GM12878 (cell line): ENCODE results near the gene IDH3G. TPM values are rescaled to one million over a fixed set of nuclear protein-coding genes. Genes with fewer than 3 reads are reported as not detected.

Source experiments
- ATAC-seq: fragments of 200-7000 bp; cut with Tn5 transposase; 3 replicates; pipeline ENCODE4 v1.9.1; 2020; ENCODE audit warnings: mild to moderate bottlenecking, moderate library complexity
- BruUV-seq: library from RNA; stranded (reverse); fragments of 400-500 nt; replicated peaks from 2 replicates; lab custom pipeline; 2021; lab: Mats Ljungman, UMichigan
- CTCF ChIA-PET: fragments of 300-600 bp; sonication (Branson Sonifier 250); formaldehyde crosslinking; extraction: SDS; loops from one replicate; lab custom pipeline; 2021; ENCODE audit warnings: inconsistent platforms; lab: Yijun Ruan, JAX
- POLR2A ChIA-PET: fragments of 350-600 bp; formaldehyde crosslinking; extraction: SDS; loops from one replicate; lab custom pipeline; 2021; ENCODE audit warnings: inconsistent platforms; lab: Charles Lee
- RAD21 ChIA-PET: fragments of 300-600 bp; sonication (Branson Sonifier 250); formaldehyde crosslinking; loops from one replicate; lab custom pipeline; 2023; ENCODE audit warnings: antibody characterized with exemption; ENCODE audit not compliant: unreplicated experiment; lab: Charles Lee
- SMC1A ChIA-PET: fragments of 300-600 bp; sonication (Branson Sonifier 250); formaldehyde crosslinking; loops from one replicate; lab custom pipeline; 2023; ENCODE audit not compliant: unreplicated experiment, uncharacterized antibody; lab: Charles Lee
- DNase-seq: peaks from one replicate; pipeline ENCODE4 v3.0.0-alpha.2; 2011; ENCODE audit warnings: low read depth, low spot score
- FAIRE-seq: peaks from 3 replicates; lab custom pipeline; 2011; peaks lifted over from hg19 to GRCh38; lab: Jason Lieb, UNC
- H2AFZ ChIP-seq: 2 replicates; pipeline ENCODE4 v1.6.0; 2011; ENCODE audit warnings: low read depth, low read length, control low read depth; ENCODE audit not compliant: control insufficient read depth
- H3K27ac ChIP-seq: 2 replicates; pipeline ENCODE4 v1.5.1; 2011; ENCODE audit warnings: control low read depth; ENCODE audit not compliant: control insufficient read depth, insufficient read depth
- H3K27me3 ChIP-seq, 2 experiments: replicated peaks in 1 of 2; 2 replicates each; pipeline versions ENCODE4 v1.6.0 to v1.6.1; 2011; ENCODE audit warnings: low read length in 1 of 2; ENCODE audit not compliant: control insufficient read depth in 2 of 2, insufficient read depth in 2 of 2
- H3K36me3 ChIP-seq, 2 experiments: 2 replicates each; pipeline ENCODE4 v1.5.1; 2011; ENCODE audit warnings: low read length in 1 of 2; ENCODE audit not compliant: control insufficient read depth in 2 of 2, insufficient read depth in 2 of 2
- H3K4me1 ChIP-seq: 2 replicates; pipeline ENCODE4 v1.6.1; 2011; ENCODE audit warnings: mild to moderate bottlenecking, low read length, moderate library complexity, mixed read lengths; ENCODE audit not compliant: control insufficient read depth, insufficient read depth
- H3K4me2 ChIP-seq: 2 replicates; pipeline ENCODE4 v1.6.0; 2011; ENCODE audit warnings: control low read depth; ENCODE audit not compliant: control insufficient read depth, insufficient read depth
- H3K4me3 ChIP-seq: fragments of 200-600 bp; sonication (generic); 2 replicates; pipeline ENCODE4 v1.5.1; 2016
- H3K79me2 ChIP-seq: 2 replicates; pipeline ENCODE4 v1.6.0; 2011; ENCODE audit warnings: low read length; ENCODE audit not compliant: control insufficient read depth, insufficient read depth
- H3K9ac ChIP-seq: 2 replicates; pipeline ENCODE4 v1.8.0; 2011; ENCODE audit warnings: low read length, control low read depth, mixed read lengths; ENCODE audit not compliant: control insufficient read depth, insufficient read depth
- H3K9me3 ChIP-seq: replicated peaks from 3 replicates; pipeline ENCODE4 v1.5.1; 2011; ENCODE audit warnings: mild to moderate bottlenecking, low read length; ENCODE audit not compliant: control insufficient read depth, insufficient read depth
- H4K20me1 ChIP-seq: 2 replicates; pipeline ENCODE4 v1.6.0; 2011; ENCODE audit not compliant: control insufficient read depth, insufficient read depth
- BMI1 ChIP-seq: fragments of 450-650 bp; IDR thresholded peaks from 2 replicates; pipeline ENCODE4 v1.6.1; 2016; ENCODE audit warnings: mild to moderate bottlenecking, moderate library complexity, borderline replicate concordance
- FOS ChIP-seq: IDR thresholded peaks from 3 replicates; pipeline ENCODE4 v1.6.1; 2011; ENCODE audit warnings: borderline replicate concordance; ENCODE audit not compliant: insufficient read length; ENCODE audit errors: extremely low read depth
- MEF2A ChIP-seq: IDR thresholded peaks from 2 replicates; pipeline ENCODE4 v1.6.1; 2011; ENCODE audit warnings: low read depth, mild to moderate bottlenecking, low read length, moderate library complexity; ENCODE audit not compliant: insufficient read depth
- RCOR1 ChIP-seq: conservative IDR thresholded peaks from 2 replicates; pipeline ENCODE4 v1.6.1; 2012; ENCODE audit warnings: low read depth, low read length, improper control_type of control experiment
- WRNIP1 ChIP-seq: IDR thresholded peaks from 2 replicates; pipeline ENCODE4 v1.6.1; 2011; ENCODE audit warnings: low read depth, low read length, improper control_type of control experiment, borderline replicate concordance
- WGBS: methylation state at CpG from one replicate; pipeline ENCODE4 v1.1.6; 2016; ENCODE audit warnings: low lambda C conversion rate; ENCODE audit not compliant: insufficient replicate concordance, insufficient coverage; ENCODE audit errors: missing lambda C conversion rate; 5-methylcytosine and 5-hydroxymethylcytosine counted together
- in situ Hi-C: fragments of 300-500 bp; cut with MboI; formaldehyde crosslinking; loops from 9 replicates; pipeline ENCODE4 v1.14.3; 2018; ENCODE audit warnings: mixed read lengths
- intact Hi-C: fragments of 100-400 bp; cut with micrococcal nuclease; formaldehyde crosslinking; loops from one replicate; pipeline ENCODE4 v1.14.2; 2022; ENCODE audit not compliant: unreplicated experiment
- polyA plus RNA-seq, 11 experiments: library from polyadenylated mRNA; depleted of rRNA in 4 of 11; unstranded in 6 of 11; stranded (reverse) in 5 of 11; fragments of >200 nt; fragmentation: Nextera tagmentation in 4 of 11; fragmentation: Illumina TruSeq in 1 of 11; extraction: Ambion mirVana in 4 of 11; extraction: Trizol in 1 of 11; gene quantifications; 1 replicate in 1 of 11; 2 replicates in 10 of 11; pipeline versions ENCODE4 v1.2.1 to v1.2.3, GENCODE V29; 2011 to 2016; ENCODE audit warnings: inconsistent platforms in 2 of 11, missing spikeins in 2 of 11, low read depth in 1 of 11
- total RNA-seq, 4 experiments: library from RNA; depleted of rRNA in 3 of 4; stranded (reverse); fragments of >200 nt in 3 of 4; fragmentation: Illumina TruSeq in 1 of 4; extraction: Trizol in 1 of 4; gene quantifications; 2 replicates each; pipeline versions ENCODE4 v1.2.1 to v1.2.3, GENCODE V29; 2013 to 2021
- TF ChIP-seq, protein P1 (sequence below): IDR thresholded peaks from 2 replicates; pipeline ENCODE4 v1.6.1; 2012; ENCODE audit warnings: mild to moderate bottlenecking, low read depth, low read length
- TF ChIP-seq, protein P2 (sequence below): fragments of 450-650 bp; IDR thresholded peaks from 2 replicates; pipeline ENCODE4 v1.6.1; 2017; ENCODE audit warnings: antibody characterized with exemption, mild to moderate bottlenecking, moderate library complexity
- TF ChIP-seq, protein P3 (sequence below): fragments of 450-650 bp; IDR thresholded peaks from 2 replicates; pipeline ENCODE4 v1.6.1; 2017; ENCODE audit warnings: mild to moderate bottlenecking, low read depth, inconsistent platforms; ENCODE audit not compliant: poor library complexity, severe bottlenecking
- TF ChIP-seq, protein P4 (sequence below): fragments of 450-650 bp; formaldehyde crosslinking; IDR thresholded peaks from 2 replicates; pipeline ENCODE4 v1.4.0; 2020; ENCODE audit warnings: mild to moderate bottlenecking, moderate library complexity

The IDH3G gene
- total and polyA plus RNA-seq, 10 of the 15 experiments (the other 5 are each of a cell fraction or from before 2014, with no cell fraction given), result 26.3 to 102 (median 66.6) TPM

DNA sequence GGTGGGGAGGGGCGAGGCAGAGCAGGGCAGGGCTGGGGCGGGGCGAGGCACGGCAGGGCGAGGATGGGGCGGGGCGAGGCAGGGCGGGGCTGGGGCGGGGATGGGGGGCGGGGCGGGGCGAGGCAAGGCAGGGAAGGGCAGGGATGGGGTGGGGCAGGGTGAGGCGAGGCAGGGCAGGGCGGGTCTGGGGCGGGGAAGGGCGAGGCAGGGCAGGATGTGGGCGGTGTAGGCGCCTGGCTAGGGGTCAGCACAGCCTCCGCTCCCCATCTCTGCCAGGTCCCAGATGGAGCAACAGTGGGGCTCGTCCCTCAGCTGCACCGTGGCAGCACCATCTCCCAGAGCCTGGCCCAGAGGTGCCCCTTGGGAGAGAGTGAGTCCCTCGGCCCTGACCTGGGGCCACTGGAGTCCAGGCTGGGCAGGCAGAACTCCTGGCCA lies 17.5 kb downstream of the IDH3G start:
- POLR2A ChIA-PET, result no interaction called here
- Histone ChIP-seq H3K4me2 (no peak overlapping the region), H3K4me1 (no peaks in the 10 kb centered on the region), H2AFZ (no peak overlapping the region), H3K4me3 (no peak overlapping the region), H3K9me3 (no peaks in the 10 kb centered on the region; the same call in 2 of the 3 replicates), H3K79me2 (no peaks in the 10 kb centered on the region), H3K36me3 (no peaks in the 10 kb centered on the region), H3K27ac (no peak overlapping the region), H3K9ac (no peak overlapping the region), H4K20me1 (no peaks in the 10 kb centered on the region), H3K27me3 (no peaks in the 10 kb centered on the region)
- intact Hi-C loops (no loop called here), in situ Hi-C loops (no loop called here)
- RAD21 ChIA-PET, result no interaction called here
- SMC1A ChIA-PET, result no interaction called here
- no TSS peak for BruUV-seq
- CTCF ChIA-PET, result no interaction called here
- 62% methylated on average over 3 of the region's 22 CpGs for WGBS
- ATAC-seq (no peak), FAIRE-seq (no peak), DNase-seq (no peak)
- TF ChIP-seq, protein P1, sequence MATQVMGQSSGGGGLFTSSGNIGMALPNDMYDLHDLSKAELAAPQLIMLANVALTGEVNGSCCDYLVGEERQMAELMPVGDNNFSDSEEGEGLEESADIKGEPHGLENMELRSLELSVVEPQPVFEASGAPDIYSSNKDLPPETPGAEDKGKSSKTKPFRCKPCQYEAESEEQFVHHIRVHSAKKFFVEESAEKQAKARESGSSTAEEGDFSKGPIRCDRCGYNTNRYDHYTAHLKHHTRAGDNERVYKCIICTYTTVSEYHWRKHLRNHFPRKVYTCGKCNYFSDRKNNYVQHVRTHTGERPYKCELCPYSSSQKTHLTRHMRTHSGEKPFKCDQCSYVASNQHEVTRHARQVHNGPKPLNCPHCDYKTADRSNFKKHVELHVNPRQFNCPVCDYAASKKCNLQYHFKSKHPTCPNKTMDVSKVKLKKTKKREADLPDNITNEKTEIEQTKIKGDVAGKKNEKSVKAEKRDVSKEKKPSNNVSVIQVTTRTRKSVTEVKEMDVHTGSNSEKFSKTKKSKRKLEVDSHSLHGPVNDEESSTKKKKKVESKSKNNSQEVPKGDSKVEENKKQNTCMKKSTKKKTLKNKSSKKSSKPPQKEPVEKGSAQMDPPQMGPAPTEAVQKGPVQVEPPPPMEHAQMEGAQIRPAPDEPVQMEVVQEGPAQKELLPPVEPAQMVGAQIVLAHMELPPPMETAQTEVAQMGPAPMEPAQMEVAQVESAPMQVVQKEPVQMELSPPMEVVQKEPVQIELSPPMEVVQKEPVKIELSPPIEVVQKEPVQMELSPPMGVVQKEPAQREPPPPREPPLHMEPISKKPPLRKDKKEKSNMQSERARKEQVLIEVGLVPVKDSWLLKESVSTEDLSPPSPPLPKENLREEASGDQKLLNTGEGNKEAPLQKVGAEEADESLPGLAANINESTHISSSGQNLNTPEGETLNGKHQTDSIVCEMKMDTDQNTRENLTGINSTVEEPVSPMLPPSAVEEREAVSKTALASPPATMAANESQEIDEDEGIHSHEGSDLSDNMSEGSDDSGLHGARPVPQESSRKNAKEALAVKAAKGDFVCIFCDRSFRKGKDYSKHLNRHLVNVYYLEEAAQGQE, result no peak
- TF ChIP-seq, protein P2, sequence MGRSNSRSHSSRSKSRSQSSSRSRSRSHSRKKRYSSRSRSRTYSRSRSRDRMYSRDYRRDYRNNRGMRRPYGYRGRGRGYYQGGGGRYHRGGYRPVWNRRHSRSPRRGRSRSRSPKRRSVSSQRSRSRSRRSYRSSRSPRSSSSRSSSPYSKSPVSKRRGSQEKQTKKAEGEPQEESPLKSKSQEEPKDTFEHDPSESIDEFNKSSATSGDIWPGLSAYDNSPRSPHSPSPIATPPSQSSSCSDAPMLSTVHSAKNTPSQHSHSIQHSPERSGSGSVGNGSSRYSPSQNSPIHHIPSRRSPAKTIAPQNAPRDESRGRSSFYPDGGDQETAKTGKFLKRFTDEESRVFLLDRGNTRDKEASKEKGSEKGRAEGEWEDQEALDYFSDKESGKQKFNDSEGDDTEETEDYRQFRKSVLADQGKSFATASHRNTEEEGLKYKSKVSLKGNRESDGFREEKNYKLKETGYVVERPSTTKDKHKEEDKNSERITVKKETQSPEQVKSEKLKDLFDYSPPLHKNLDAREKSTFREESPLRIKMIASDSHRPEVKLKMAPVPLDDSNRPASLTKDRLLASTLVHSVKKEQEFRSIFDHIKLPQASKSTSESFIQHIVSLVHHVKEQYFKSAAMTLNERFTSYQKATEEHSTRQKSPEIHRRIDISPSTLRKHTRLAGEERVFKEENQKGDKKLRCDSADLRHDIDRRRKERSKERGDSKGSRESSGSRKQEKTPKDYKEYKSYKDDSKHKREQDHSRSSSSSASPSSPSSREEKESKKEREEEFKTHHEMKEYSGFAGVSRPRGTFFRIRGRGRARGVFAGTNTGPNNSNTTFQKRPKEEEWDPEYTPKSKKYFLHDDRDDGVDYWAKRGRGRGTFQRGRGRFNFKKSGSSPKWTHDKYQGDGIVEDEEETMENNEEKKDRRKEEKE, result no peak
- TF ChIP-seq FOS (no peak), RCOR1 (no peak), BMI1 (no peak), WRNIP1 (no peak), MEF2A (no peak)
- TF ChIP-seq, protein P3, sequence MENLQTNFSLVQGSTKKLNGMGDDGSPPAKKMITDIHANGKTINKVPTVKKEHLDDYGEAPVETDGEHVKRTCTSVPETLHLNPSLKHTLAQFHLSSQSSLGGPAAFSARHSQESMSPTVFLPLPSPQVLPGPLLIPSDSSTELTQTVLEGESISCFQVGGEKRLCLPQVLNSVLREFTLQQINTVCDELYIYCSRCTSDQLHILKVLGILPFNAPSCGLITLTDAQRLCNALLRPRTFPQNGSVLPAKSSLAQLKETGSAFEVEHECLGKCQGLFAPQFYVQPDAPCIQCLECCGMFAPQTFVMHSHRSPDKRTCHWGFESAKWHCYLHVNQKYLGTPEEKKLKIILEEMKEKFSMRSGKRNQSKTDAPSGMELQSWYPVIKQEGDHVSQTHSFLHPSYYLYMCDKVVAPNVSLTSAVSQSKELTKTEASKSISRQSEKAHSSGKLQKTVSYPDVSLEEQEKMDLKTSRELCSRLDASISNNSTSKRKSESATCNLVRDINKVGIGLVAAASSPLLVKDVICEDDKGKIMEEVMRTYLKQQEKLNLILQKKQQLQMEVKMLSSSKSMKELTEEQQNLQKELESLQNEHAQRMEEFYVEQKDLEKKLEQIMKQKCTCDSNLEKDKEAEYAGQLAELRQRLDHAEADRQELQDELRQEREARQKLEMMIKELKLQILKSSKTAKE, result no peak
- TF ChIP-seq, protein P4, sequence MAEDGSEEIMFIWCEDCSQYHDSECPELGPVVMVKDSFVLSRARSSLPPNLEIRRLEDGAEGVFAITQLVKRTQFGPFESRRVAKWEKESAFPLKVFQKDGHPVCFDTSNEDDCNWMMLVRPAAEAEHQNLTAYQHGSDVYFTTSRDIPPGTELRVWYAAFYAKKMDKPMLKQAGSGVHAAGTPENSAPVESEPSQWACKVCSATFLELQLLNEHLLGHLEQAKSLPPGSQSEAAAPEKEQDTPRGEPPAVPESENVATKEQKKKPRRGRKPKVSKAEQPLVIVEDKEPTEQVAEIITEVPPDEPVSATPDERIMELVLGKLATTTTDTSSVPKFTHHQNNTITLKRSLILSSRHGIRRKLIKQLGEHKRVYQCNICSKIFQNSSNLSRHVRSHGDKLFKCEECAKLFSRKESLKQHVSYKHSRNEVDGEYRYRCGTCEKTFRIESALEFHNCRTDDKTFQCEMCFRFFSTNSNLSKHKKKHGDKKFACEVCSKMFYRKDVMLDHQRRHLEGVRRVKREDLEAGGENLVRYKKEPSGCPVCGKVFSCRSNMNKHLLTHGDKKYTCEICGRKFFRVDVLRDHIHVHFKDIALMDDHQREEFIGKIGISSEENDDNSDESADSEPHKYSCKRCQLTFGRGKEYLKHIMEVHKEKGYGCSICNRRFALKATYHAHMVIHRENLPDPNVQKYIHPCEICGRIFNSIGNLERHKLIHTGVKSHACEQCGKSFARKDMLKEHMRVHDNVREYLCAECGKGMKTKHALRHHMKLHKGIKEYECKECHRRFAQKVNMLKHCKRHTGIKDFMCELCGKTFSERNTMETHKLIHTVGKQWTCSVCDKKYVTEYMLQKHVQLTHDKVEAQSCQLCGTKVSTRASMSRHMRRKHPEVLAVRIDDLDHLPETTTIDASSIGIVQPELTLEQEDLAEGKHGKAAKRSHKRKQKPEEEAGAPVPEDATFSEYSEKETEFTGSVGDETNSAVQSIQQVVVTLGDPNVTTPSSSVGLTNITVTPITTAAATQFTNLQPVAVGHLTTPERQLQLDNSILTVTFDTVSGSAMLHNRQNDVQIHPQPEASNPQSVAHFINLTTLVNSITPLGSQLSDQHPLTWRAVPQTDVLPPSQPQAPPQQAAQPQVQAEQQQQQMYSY, result no peak
